HFFc6 (cell line): Measurements from ENCODE around the gene SUMF1. TPM values are rescaled to one million over a fixed set of nuclear protein-coding genes. Genes with fewer than 3 reads are reported as not detected.

Experiments used
- DNase-seq: peaks from one replicate; pipeline ENCODE4 v3.0.0-alpha.2; 2018
- H3K27ac Mint-ChIP-seq: 2 replicates; pipeline ENCODE4 v1.8.0; 2020; ENCODE audit warnings: mild to moderate bottlenecking, mixed read lengths
- H3K27me3 Mint-ChIP-seq: 2 replicates; pipeline ENCODE4 v1.8.0; 2021; ENCODE audit warnings: mild to moderate bottlenecking, moderate library complexity, mixed read lengths; ENCODE audit not compliant: insufficient read depth
- H3K36me3 Mint-ChIP-seq: 2 replicates; pipeline ENCODE4 v1.8.0; 2021; ENCODE audit warnings: low read depth, mixed read lengths
- H3K4me1 Mint-ChIP-seq: 2 replicates; pipeline ENCODE4 v1.8.0; 2020; ENCODE audit warnings: low read depth, mixed read lengths
- H3K4me3 Mint-ChIP-seq: 2 replicates; pipeline ENCODE4 v1.8.0; 2020; ENCODE audit warnings: mild to moderate bottlenecking, moderate library complexity, mixed read lengths
- H3K9me3 Mint-ChIP-seq: 2 replicates; pipeline ENCODE4 v1.8.0; 2020; ENCODE audit warnings: mild to moderate bottlenecking, mixed read lengths
- CTCF ChIP-seq: fragments of 200-600 bp; sonication (generic); IDR thresholded peaks from 2 replicates; pipeline ENCODE4 v1.5.0; 2021; ENCODE audit warnings: antibody characterized with exemption, mild to moderate bottlenecking
- total RNA-seq, 6 experiments: library from RNA; stranded (reverse); fragmentation: NEBNext Ultra II Directional; extraction: Animal tissue kit (Norgen Biotek cat#: 25700); gene quantifications; 2 replicates in 1 of 6; 3 replicates in 5 of 6; pipeline ENCODE4 v1.2.3, GENCODE V29; 2021

SUMF1 gene
- total RNA-seq, 6 experiments from 2014 or later: 33.5 to 38.0 (median 36.0) TPM

DNA sequence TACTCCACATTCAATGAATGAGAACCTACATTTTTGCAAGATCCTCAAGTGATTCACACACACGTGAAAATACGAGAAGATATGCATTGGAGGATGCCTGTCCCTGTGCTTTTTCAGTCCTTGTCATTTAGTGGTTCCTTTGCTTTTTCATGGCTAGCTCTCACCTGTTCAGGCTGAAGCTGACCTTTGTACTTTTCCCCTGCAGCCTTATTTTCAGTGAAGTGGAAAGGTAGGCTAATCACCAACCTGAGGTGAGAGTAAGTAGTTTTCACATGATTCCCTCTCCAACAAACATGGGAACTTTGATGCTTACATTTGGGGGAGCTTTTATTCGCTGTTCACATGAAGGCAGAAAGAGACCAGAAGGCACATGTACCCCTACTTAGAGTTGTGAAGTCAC lies 34.4 kb upstream of the SUMF1 start:
- no peak overlapping the region for H3K27ac Mint-ChIP-seq
- H3K4me1 Mint-ChIP-seq: peaks cover 15% of the 10 kb centered on the region
- H3K27me3 Mint-ChIP-seq: no peaks in the 10 kb centered on the region; the same call in none of the 2 replicates
- TF ChIP-seq CTCF: no peak
- no peaks in the 10 kb centered on the region for H3K36me3 Mint-ChIP-seq
- DNase-seq: no peak
- H3K4me3 Mint-ChIP-seq: no peak overlapping the region
- H3K9me3 Mint-ChIP-seq: no peaks in the 10 kb centered on the region

DNA sequence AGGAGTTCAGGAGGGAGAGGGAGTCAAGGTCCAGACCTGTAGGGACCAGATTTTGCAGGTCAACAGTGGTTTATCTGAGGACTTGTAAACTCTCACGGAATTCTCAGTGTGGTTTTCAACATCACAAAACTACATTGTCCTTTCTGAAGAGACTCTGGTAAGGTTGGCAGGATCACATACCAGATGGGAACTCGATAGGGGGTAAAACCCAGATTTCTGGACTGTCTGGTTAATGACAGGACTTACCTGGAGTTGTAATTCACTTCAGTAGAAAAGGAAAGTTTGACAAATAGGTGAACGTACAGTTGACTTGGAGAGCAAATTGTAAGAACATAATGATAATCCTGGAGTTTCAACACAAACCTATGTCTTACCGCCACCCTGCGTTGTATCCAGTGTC lies 31.4 kb upstream of the SUMF1 start:
- Mint-ChIP-seq H3K27me3 (peaks cover 4% of the 10 kb centered on the region), H3K4me1 (peaks cover 22% of the 10 kb centered on the region), H3K27ac (no peak overlapping the region), H3K4me3 (no peak overlapping the region), H3K36me3 (no peaks in the 10 kb centered on the region), H3K9me3 (no peaks in the 10 kb centered on the region)
- no peak for TF ChIP-seq CTCF
- no peak for DNase-seq

- Mint-ChIP-seq H3K36me3 (no peaks in the 10 kb centered on the region), H3K9me3 (no peaks in the 10 kb centered on the region), H3K4me1 (peaks cover 22% of the 10 kb centered on the region), H3K27me3 (peaks cover 4% of the 10 kb centered on the region), H3K27ac (no peak overlapping the region), H3K4me3 (no peak overlapping the region)
- DNase-seq: no peak
- no peak for TF ChIP-seq CTCF
These were observed 30.8 kb upstream of the SUMF1 start for GRCh38 chr3:4497843-4498324.

DNA sequence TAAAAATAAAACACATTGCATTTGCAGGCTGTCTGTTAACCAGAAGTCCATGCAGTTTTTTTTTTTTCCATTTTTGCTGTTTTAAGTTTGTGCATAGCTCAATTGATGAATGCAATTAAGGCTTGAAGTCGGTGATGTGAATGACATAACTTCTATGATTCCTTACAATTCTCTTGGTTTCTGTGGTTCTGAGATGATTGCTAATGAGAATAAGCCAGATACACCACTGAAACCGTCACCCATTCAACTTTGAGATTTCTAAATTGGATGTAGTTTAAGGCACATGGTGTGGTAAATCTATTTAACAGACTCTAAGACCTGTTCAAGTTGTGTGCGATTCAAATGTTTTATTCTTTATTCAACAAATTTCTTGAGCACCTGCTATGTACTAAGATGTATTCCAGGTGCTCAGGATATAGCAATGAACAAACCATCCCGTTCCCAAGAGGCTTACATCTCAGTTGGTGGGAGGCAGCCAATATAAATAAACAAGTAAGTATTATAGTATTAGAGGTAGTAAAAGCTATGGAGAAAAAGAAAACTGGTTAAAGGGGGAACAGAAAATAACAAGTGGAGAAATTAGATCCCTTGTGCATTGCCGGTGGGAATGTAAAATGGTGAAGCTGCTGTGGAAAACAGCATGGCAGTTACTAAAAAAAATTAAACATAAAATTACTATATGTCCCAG lies 30.1 kb upstream of the SUMF1 start:
- Mint-ChIP-seq H3K27ac (no peak overlapping the region), H3K4me3 (no peak overlapping the region), H3K36me3 (no peaks in the 10 kb centered on the region), H3K9me3 (no peaks in the 10 kb centered on the region), H3K4me1 (peaks cover 25% of the 10 kb centered on the region), H3K27me3 (peaks cover 4% of the 10 kb centered on the region)
- no peak for TF ChIP-seq CTCF
- no peak for DNase-seq

- TF ChIP-seq CTCF: no peak
- Mint-ChIP-seq H3K4me3 (no peak overlapping the region), H3K27me3 (peaks cover 4% of the 10 kb centered on the region), H3K27ac (no peak overlapping the region), H3K9me3 (no peaks in the 10 kb centered on the region), H3K4me1 (peaks cover 31% of the 10 kb centered on the region), H3K36me3 (no peaks in the 10 kb centered on the region)
- DNase-seq: no peak
These were observed 29.0 kb upstream of the SUMF1 start for GRCh38 chr3:4496087-4496452.
